NCI-H2081 (cell line): ENCODE measurements around the gene TAB3.

Source experiments
- DNase-seq, 2 experiments: peaks; one replicate each; lab custom pipeline; 2025; lab: John Stamatoyannopoulos, UW

Gene TAB3

GRCh38 chrX:30887288-30887687 is 1.8 kb downstream of the TAB3 start:
- DNase-seq = no peak

- DNase-seq = no peak
Observed at GRCh38 chrX:30885136-30885535, 3.9 kb downstream of the TAB3 start.

- DNase-seq = no peak
Observed at GRCh38 chrX:30883138-30883537, 5.9 kb downstream of the TAB3 start.

- DNase-seq = no peak
Observed at GRCh38 chrX:30881797-30882196, 7.3 kb downstream of the TAB3 start.

GRCh38 chrX:30881390-30881789 is 7.7 kb downstream of the TAB3 start:
- DNase-seq = no peak

GRCh38 chrX:30880058-30880457 is 9.0 kb downstream of the TAB3 start:
- DNase-seq = no peak

GRCh38 chrX:30876367-30876766 is 12.7 kb downstream of the TAB3 start:
- no peak for DNase-seq

GRCh38 chrX:30875957-30876356 is 13.1 kb downstream of the TAB3 start:
- DNase-seq = no peak

- no peak for DNase-seq
Observed at GRCh38 chrX:30874851-30875250, 14.2 kb downstream of the TAB3 start.

- no peak for DNase-seq
Observed at GRCh38 chrX:30870572-30870971, 18.5 kb downstream of the TAB3 start.

GRCh38 chrX:30865612-30866011 is 23.4 kb downstream of the TAB3 start:
- DNase-seq = no peak

- no peak for DNase-seq
Observed at GRCh38 chrX:30865015-30865414, 24.0 kb downstream of the TAB3 start.

GRCh38 chrX:30864383-30864785 is 24.7 kb downstream of the TAB3 start:
- DNase-seq = no peak

GRCh38 chrX:30863974-30864373 is 25.1 kb downstream of the TAB3 start:
- DNase-seq = no peak

GRCh38 chrX:30858098-30858497 is 31.0 kb downstream of the TAB3 start:
- DNase-seq = no peak

- no peak for DNase-seq
Observed at GRCh38 chrX:30851449-30851848, 37.6 kb downstream of the TAB3 start.

GRCh38 chrX:30835373-30835772 is 53.7 kb downstream of the TAB3 start:
- no peak for DNase-seq

- DNase-seq = no peak
Observed at GRCh38 chrX:30833896-30834295, 55.2 kb downstream of the TAB3 start.

- no peak for DNase-seq
Observed at GRCh38 chrX:30831082-30831481, 58.0 kb downstream of the TAB3 start.

- no peak for DNase-seq
Observed at GRCh38 chrX:30830326-30830943, 58.6 kb downstream of the TAB3 start.

GRCh38 chrX:30824275-30824674 is 64.8 kb downstream of the TAB3 start:
- DNase-seq = no peak

- no peak for DNase-seq
Observed at GRCh38 chrX:30822764-30823163, 66.3 kb downstream of the TAB3 start.

GRCh38 chrX:30822068-30822681 is 66.9 kb downstream of the TAB3 start:
- no peak for DNase-seq

- no peak for DNase-seq
Observed at GRCh38 chrX:30821116-30821515, 67.9 kb downstream of the TAB3 start.
